Right lobe of liver (tissue), 4 donors: Measurements from ENCODE around the gene FAM149B1.

ENCODE experiments used
- CTCF ChIP-seq, 4 donors: fragments of 200-600 bp in 3 of 4; fragments of 450-650 bp in 1 of 4; IDR thresholded peaks; one replicate each; pipeline versions ENCODE4 v1.5.1 to v1.8.0; 2016 to 2022; ENCODE audit warnings: antibody characterized with exemption in 4 of 4, mild to moderate bottlenecking in 2 of 4
- POLR2A ChIP-seq: fragments of 450-650 bp; IDR thresholded peaks from one replicate; pipeline ENCODE4 v1.6.1; 2017; ENCODE audit warnings: antibody characterized with exemption, mild to moderate bottlenecking
- donor health status: DM: no; HTN: no; CAD: no.
- donor health status: DM: no; HTN: no; CAD: no.
- donor health status: DM: no; HTN: yes; CAD: no.

- no peak for TF ChIP-seq POLR2A
- TF ChIP-seq CTCF (IDR thresholded peaks at IDR 0.05) = no peak
Observed at GRCh38 chr10:73169320-73169719, 1.4 kb downstream of the FAM149B1 start.
